ENCODE results near the gene MARVELD1.

GRCh38 chr10:97748116-97748515 is 34.6 kb downstream of the MARVELD1 start:
- TF ChIP-seq CTCF (IDR thresholded peaks at IDR 0.05), result no peak
- TF ChIP-seq POLR2A (IDR thresholded peaks at IDR 0.05), result no peak

Data from prostate gland (tissue), 2 donors.